Brain pericyte (primary cell): ENCODE results near the gene DNAH8.

Source experiments
- DNase-seq: peaks from one replicate; pipeline ENCODE4 v3.0.0-alpha.2; 2012; ENCODE audit warnings: low read depth, low spot score

Gene DNAH8

GRCh38 chr6:38959138-38959537, 244.0 kb downstream of the DNAH8 start:
- DNase-seq = no peak

GRCh38 chr6:38968702-38969149, 253.6 kb downstream of the DNAH8 start:
- no peak for DNase-seq

GRCh38 chr6:38973178-38974057, 258.3 kb downstream of the DNAH8 start:
- DNase-seq = peak; percentile 12

- no peak for DNase-seq
These were observed 259.5 kb downstream of the DNAH8 start for GRCh38 chr6:38974389-38975151.

- no peak for DNase-seq
These were observed 260.5 kb downstream of the DNAH8 start for GRCh38 chr6:38975621-38976049.

- DNase-seq = no peak
These were observed 260.9 kb downstream of the DNAH8 start for GRCh38 chr6:38976051-38976450.

- DNase-seq = no peak
These were observed 261.8 kb downstream of the DNAH8 start for GRCh38 chr6:38976801-38977500.

GRCh38 chr6:38978139-38978704, 263.1 kb downstream of the DNAH8 start:
- no peak for DNase-seq

GRCh38 chr6:38982470-38982869, 267.4 kb downstream of the DNAH8 start:
- DNase-seq = no peak

- no peak for DNase-seq
These were observed 269.6 kb downstream of the DNAH8 start for GRCh38 chr6:38984723-38985122.

- no peak for DNase-seq
These were observed 270.7 kb downstream of the DNAH8 start for GRCh38 chr6:38985839-38986238.

- no peak for DNase-seq
These were observed 272.4 kb downstream of the DNAH8 start for GRCh38 chr6:38987503-38987902.

GRCh38 chr6:38988736-38989449, 273.8 kb downstream of the DNAH8 start:
- no peak for DNase-seq

- no peak for DNase-seq
These were observed 275.4 kb downstream of the DNAH8 start for GRCh38 chr6:38990475-38990874.

- no peak for DNase-seq
These were observed 281.6 kb downstream of the DNAH8 start for GRCh38 chr6:38996676-38997075.

- no peak for DNase-seq
These were observed 282.1 kb downstream of the DNAH8 start for GRCh38 chr6:38997128-38997761.

GRCh38 chr6:39003072-39003471, 288.0 kb downstream of the DNAH8 start:
- DNase-seq = no peak

GRCh38 chr6:39003492-39003891, 288.4 kb downstream of the DNAH8 start:
- DNase-seq = no peak

- DNase-seq = no peak
These were observed 289.7 kb downstream of the DNAH8 start for GRCh38 chr6:39004801-39005200.

GRCh38 chr6:39005774-39006173, 290.7 kb downstream of the DNAH8 start:
- DNase-seq = no peak

GRCh38 chr6:39007575-39007974, 292.5 kb downstream of the DNAH8 start:
- DNase-seq = no peak
